CD4-positive, alpha-beta T cell treated with Interleukin-2 at 100 ng/mL for 4 hours (primary cell): ENCODE data around the gene TOX2.

ENCODE experiments used
- DNase-seq: peaks from one replicate; pipeline ENCODE4 v3.0.0-alpha.2; 2020; ENCODE audit warnings: low spot score

Gene TOX2

DNA sequence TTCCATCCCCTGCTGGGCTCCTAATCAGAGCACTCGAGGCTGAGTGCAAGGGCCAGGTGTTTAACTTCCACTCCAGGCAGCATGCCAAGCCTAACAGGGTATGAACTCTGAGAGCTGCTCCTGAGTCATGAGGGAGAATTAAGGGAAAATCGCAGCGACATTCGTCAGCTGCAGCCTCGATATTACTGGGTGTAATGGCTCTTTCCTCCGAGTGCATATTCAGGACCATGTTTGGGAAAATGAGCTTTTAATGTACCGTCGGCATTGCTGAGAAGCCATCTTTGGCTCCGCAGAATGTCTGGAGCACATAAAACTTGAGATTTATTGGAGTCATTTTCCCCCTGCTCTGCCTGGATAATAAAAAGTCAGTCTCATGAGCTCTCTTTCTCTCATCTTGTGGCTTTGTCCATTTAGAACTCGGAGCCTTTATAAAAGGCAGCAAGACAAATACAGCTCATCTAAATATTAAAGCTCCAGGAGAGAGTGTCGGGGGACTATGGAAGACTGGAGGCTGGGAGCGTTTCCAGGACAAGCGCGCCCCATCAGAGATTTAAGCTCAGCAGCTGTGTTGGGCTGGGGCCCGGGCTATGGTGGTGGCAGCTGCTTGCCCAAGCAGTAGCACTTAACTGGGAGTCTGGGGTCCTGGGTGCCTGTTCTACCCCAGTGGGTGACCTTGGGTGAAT, 103.7 kb downstream of the TOX2 start:
- DNase-seq, result no peak

DNA sequence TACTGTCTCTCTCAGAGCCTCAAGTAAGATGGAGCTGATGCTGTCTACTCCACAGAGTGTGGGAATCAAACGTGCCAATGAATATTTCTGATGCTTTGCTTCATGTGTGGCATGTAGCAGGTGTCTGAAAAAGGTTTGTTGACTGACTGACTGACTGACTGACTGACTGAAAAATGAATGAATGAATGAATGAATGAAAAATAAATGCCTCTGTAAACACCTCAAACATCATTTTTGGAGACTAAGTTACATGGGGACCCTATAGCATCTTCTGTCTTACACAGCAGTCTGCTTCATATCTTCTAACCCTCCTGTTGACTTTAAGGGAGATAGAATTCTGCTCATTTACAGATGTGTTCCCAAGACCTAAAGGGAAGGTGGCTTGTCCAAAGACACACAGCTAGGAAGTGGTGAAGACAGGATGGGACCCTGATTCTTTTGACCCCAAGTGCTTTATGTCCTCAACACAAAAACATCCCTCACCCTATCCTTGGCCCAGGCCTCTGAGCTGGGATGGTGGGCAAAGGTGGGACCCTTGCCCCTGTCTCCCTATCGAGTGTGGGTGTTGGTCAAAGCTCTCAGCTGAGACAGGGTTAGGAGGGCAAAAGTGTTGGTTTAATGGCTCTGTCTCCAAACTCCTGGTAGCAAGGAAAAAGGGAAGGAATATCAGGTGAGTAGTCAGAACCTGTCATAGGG, 104.4 kb downstream of the TOX2 start:
- no peak for DNase-seq

DNA sequence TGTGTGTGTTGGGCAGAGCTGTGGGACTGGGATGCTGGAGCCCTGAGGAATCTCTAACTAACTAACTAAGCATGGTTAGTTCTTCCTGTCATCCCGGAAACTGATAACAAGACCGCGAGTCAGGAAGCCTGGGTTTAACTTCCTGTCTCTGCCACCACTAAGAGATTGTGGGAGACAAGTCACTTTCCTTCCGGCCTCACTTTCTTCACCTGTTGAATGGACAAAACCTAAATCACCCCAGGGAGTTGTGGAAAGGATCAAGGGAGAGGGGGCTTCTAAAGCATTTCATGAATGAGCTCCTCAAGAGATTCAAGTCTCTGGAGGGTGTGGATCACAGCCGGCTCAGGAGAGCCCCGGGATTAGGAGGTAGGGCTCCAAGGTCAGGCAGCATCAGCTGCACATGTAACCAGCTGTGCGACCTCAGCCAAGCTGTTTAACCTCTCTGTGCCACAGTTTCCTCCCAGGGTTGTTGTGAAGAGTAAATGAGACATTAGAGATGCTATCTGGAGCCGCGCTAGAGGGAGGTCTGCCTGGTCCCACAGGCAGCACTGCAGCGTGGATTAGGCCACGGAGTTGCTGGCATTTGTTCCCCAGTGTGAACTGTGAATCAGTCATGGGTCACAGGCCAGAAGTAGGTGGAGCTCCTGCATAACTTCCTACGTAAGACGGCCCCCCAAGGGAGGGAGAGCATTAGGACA, 105.1 kb downstream of the TOX2 start:
- DNase-seq, result peak; percentile 37

DNA sequence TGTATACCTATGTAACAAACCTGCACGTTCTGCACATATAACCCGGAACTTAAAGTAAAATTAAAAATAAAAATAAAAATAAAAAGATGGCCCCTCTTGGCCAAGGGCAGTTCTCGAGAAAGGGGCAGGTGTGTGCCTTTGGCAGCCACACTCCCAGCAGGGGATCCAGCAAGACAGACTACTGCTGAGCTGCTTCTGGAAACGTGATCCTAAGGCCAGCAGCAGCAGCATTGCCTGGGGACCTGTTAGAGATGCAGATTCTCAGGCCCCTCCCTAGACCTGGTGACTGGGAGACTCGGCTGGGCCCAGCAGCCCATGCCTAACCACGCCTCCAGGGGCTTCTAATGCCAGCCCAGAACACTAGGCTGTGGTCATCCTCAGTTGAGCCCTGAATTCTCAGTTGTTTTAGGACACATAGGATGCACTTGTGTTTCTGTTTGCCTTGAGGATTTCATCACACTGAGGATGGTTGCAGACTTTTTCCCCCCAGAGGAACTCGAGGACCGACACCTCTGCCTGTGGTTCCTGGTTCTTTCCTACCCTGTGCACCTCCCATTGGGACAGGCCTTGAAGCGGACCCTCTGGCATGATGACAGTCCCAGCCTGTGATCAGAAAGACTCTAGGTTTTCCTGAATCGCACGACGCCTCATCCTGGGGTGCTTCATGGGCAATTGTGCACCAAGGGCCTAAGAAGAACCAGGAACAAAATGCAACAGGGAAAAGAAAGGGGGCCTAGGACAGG, 105.9 kb downstream of the TOX2 start:
- DNase-seq, result no peak

DNA sequence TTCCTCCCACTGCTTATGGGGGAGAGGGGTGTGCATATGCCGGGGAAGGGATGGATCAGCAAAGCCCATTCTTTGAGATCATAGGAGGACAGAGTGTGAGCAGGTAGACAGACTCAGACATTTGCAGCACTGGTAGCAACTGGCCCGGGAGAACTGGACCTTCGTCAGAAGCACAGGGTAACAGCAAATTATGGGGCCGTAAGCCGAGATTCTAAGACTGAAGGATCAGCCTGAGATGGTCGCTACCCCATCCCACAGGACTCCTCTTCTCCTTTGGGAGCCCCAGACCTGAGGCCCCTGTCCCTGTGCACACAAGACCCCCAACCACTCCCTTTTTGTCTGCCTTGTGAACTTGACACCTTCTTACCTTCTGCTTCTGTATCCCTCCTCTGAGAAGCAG, 106.5 kb downstream of the TOX2 start:
- DNase-seq, result no peak

DNA sequence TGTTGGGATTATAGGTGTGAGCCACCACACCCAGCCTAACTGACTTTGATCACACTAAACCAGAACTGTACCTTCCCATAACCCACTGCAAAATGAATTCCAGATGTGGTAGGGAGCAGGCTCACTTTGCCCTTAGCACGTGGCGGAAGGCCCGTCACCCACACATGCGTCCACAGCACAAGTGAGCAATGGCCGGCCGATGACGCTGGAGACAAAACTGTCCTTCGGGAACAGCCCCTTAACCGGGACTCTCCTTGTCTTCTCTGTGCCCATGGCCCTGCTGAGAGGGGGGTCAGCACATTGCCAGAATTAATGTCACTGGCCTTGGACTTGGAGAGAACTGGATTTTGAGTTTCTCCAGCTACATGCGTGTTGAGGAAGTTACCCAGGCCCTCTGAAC, 107.2 kb downstream of the TOX2 start:
- no peak for DNase-seq

DNA sequence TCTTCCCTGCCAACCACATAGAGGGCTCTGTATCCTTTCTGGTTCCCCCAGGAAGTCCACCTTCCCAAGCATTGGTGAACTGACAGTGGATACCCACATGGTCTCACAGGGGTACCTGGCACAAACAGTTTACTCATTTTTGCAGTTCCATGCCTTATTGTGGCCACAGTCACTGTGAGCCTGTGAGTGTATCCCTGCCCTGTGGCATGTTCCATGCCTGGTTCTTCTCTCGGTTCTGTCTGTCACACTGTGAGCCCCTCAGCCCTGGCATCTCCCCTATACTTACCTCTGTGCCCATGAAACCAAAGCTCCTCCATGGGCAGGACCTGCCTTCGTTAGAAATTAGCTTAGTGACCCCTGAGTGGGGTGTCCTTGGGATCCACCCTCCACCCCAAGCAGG, 107.8 kb downstream of the TOX2 start:
- no peak for DNase-seq

DNA sequence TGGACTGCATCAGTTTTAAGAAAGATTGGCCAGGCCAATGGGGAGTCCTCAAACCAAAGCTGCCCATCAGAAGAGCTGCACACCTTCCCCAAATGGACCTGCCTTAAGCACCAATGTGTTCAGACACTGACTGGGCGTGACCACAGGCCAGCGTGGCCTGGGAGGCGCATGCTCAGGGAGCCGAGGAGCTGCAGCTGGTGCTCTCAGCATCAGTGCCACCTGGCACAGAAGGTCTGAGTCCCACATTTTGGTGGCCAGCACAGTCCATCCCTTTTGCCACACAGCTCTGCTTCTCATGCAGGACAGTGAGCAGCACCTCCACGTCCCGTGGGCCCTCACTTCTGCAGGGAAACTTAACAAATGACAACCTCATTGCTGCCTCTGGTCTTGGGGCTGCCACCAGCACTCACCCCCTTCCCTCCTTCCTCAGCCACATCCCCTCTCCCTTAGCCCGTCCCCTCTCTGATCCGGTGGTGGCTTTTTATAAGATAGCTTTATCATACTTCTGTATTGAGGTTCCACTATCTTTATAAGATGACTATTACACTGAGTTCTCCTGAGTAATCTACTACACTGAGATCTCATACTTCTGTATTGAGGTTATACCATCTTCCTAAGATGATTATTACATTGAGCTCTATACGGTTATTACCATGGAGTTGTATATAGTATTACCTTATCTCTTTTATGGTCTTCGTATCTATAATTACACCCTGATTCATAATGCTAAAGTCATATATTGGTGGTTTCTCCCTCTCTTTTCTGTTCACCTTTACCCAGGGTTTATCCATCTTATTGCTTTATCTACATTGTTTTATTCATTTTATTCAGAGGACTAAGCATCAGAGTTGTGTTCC, 109.1 kb downstream of the TOX2 start:
- no peak for DNase-seq

DNA sequence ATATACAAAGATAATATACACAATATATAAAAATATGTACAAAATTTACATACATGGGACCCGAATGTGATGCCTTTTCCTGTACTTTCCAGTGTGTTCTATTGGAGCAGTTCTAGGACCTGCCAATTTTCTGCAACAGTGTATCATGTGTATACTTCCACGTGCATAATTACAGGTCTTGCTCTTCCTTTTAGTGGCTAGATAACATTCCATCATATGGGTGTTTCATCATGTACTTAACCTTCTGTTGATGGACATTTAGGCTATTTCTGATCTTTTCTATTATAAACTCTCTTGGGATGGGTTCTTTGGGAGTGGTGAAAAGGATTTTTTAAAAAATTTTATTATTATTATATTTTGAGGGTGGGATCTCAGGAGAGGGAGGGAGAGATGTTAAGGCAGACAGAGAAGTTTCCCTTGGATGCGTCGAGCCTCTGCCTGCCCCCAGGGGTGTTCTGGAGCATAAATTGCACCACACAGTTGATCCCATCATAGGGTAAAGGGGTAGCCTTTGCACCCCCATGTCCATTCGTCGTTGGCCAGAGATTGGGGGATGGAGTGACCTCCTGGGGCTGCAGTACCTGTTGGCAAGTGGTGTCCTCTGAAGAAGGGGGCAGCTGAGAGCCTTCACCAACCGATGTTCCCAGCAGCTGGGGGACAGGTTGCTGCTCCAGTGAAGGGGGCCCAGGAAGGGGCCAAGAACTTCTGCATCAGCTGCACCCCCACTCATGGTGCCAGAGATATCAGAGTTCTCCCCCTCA, 110.3 kb downstream of the TOX2 start:
- no peak for DNase-seq

DNA sequence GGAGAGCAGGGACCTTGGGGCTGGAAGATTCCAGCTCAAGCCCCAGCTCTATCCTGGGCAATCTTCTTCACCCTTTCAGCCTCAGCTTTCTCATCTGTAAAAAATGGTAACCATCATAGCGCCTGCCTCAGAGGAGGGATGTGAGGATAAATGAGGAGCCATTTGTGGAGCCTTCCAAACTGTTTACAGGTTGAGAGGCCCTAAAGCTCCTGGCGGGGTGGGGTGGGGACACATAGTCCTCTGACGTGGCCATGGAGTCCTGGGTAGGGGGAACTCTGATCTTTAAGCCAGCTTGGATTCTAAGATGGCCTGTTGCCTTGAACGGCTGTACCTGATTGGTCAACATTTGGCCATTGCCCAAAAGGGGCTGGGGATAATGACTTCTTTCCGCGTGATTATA, 111.1 kb downstream of the TOX2 start:
- DNase-seq, result no peak

DNA sequence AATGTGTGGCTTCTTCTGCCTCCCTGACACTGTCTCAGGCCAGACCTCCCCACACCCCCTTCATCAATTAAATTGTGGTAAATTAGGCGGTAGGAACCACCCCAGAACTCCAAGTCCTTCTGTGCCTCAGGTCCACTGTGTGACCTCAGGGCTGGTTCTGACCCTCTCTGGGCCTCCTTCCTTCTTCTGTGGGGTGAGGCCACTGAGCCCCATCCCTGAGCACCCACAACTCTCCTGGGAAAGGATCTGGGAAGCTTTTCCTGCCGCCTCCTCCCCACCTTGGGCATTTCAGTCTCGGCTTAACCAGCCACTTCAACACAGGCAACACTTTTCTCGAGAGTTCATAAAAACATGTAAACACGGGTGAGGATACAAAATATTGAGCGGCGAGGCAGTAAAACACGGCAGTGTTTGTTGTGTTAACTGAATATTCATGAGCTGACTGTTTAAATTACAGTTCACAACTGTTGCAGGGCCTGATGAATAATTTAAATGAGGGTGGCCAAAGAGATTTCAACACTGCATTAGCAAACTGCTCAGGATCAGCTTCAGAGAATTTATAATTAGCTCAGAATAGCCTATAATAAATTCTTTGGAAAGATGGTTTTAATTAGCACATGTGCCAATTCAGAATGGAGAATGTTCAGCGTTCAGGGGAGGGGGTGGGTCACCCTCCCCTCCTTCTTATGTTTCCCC, 112.1 kb downstream of the TOX2 start:
- no peak for DNase-seq

DNA sequence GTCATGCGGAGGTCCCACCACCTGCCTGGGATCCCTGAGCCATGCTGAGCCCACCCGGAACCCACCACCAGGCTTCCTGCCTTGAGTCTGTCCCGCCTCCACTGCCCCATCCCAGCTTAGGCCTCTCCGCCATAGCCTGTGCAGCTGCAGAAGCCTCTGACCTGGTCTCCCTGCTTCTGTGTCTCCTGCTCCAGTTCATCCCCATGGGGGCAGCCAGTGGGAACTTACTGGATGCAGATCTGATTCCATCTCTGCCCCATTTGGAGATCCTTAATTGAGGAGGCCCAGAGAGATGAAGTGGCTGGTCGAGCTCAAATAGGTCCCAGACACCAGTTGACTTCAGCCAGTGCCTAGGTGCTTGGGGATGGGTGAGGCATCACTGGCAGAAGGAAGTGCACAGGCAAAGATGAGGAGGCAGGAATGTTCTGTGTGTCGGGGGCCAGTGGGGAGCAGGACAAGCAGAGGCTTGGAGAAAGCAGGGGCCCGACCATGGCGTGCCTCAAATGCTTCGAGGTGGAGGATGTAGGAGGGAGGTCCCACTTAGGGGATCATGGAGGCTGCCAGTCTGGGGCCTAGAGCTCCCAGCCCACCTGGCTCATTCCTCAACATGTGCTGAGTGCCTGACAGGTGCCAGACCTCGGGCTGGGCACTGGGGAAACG, 112.8 kb downstream of the TOX2 start:
- no peak for DNase-seq

DNA sequence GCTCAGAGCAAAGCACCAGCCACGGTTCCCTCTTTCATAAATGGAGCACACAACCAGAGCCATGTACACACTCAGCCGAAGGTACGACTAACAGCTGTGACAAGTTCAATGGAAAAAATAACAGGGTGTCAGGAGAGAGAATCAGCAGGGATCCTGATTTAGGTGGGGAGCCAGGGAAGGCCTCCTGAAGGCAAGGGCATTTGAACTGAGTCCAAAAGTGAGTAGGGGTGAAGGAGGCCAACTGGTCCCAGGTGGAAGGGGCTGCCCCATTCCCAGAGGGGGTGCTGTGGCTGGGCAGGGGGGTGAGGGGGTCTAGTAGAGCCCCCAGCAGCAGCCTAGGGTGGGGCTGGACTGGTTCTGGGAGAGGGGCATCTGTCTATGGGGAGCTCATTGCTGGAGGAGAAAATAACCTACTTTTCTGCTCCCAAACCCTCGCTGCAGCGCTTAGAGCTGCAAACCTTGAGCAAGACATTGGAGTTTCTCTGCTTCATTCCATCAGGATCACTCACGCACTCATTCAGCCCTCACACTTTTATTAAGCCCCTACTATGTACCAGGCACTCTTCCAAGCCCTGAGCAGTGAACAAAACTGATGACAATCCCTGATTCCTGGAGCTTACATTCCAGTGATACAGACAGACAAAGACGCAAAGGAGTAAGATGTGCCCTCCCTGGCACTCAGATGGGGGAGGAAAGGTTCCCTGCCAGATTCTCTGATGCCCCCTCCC, 113.5 kb downstream of the TOX2 start:
- DNase-seq, result no peak

DNA sequence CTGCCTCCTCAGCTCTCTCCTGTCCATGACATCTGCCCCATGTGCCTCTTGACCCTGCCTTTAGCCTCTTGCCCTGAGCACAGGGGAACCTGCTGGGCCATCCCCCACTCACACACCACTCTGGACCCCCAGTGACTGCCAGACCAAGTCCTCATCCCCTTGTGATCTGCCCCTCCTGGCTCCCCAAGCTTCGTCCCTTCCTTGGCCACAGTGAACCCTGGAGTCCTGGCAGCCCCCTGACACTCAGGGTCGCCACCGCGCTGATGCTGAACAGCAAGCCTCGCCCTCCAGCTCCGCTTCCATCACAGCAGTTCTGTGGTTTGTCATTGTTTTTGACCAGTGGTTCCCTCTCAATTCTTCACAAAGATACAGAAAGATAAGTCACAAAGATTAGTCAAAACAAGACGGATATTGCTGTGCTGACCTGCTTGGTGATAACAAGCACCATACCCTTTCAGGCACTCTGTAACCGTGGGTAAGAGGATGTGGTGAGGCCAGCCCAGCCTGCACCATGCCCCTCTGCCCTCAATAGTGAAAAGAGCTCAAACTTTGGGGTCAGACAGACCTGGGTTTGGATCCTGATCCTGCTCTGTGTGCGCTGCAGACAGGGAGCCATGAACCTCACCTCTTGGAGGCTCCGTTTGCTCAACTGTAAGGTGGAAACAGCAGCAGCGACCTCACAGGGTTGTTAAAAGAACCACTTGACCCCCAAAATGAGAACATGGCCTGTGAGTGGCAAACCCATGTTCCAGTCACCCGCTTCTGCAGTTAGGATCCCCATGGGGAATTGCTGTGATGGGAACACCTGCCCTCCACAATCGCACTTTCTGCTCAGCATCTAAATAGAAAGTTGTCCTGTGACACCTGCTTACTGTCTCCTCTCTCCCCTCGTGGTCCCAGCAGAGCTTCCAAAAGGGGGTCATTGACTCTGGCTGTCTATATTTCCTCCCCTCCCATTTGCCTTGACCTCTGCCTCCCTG, 114.5 kb downstream of the TOX2 start:
- DNase-seq, result no peak

DNA sequence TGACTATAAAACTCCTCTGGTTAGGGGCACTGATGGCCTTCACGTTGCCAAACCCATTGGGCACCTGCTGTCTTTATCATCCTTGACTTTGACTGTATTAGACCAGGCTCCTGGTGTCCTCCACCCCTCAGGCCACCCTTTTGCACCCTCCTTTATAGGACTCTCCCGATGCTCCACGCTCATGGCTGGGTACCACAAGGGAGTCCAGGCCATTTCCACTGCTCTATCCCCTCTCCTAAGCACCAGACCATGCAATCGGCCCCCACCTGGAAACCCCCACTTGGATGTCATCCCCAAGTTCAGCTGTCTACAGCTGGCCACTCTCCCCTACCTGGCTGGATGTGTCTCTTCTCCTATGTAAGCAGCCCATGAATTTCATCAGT, 115.2 kb downstream of the TOX2 start:
- DNase-seq, result no peak

DNA sequence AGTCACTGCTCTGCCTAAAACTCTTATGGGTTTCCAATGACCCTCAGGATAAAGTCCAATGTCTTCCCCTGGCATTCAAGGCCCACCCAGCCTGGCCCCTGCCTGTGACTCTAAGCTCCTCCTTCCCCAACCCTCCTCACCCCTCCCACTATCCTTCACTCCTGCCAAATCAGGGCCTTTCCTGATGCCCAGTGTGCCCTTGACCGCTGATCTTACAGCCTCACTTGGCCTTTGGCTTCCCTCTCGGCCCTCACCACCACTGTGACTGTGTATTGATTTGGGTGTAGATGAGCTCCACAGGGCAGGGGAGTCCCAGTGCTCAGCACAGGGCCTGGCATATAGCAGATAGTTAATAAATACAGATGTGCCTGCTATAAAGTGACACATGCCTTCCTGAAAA, 115.7 kb downstream of the TOX2 start:
- no peak for DNase-seq

DNA sequence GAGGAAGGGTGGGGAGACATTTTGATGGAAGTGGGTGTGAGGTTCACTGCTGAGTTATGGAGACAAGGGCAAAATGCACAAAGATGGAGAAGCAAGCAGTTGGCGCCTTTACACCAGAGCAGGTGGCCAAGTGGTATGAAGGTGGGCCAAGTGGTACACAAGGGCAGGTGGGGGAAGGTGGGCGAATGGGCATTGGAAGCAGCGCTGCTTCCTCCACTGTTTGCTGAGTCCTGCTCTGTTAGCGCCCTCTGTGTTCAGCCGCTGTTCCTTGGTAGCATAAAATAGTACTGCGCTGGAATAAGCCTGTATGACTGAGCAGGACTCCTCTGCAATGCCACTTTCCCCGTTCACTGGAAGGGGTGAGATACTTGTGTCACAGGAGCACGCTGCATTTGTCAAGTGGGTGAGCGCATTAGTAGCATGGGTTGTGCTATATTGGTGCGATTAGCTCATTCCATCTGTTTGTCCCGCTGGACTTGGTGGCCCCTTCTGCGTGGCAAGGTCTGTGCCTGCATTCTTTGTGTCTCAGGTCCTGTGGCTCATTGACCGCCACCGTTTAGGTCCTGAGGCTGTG, 116.4 kb downstream of the TOX2 start:
- DNase-seq, result no peak
